Tibial nerve (tissue), 4 donors: ENCODE results near the gene MCU. TPM values are rescaled to one million over a fixed set of nuclear protein-coding genes. Genes with fewer than 3 reads are reported as not detected.
A peak's percentile ranks its signal among the peaks of the same experiment; 100 is the strongest.

Experiments
- DNase-seq, 2 donors: peaks; one replicate each; pipeline ENCODE4 v3.0.0-alpha.2; 2019; ENCODE audit warnings: low spot score in 2 of 2
- H3K27ac ChIP-seq, 4 donors: fragments of 200-600 bp; sonication (generic) in 3 of 4; one replicate each; pipeline ENCODE4 v1.5.1; 2017 to 2019; ENCODE audit warnings: mild to moderate bottlenecking in 1 of 4
- H3K27me3 ChIP-seq, 2 donors: fragments of 200-600 bp; sonication (generic) in 1 of 2; one replicate each; pipeline versions ENCODE4 v1.5.1 to v1.6.0; 2017 to 2019
- H3K36me3 ChIP-seq, 3 donors: fragments of 200-600 bp; sonication (generic); one replicate each; pipeline ENCODE4 v1.5.1; 2018 to 2019
- H3K4me1 ChIP-seq, 4 donors: fragments of 200-600 bp; sonication (generic) in 3 of 4; one replicate each; pipeline ENCODE4 v1.5.1; 2017 to 2019
- H3K4me3 ChIP-seq, 4 donors: fragments of 200-600 bp; sonication (generic) in 3 of 4; one replicate each; pipeline ENCODE4 v1.5.1; 2017 to 2019; ENCODE audit warnings: mild to moderate bottlenecking in 1 of 4, moderate library complexity in 1 of 4
- H3K9me3 ChIP-seq, 4 donors: fragments of 200-600 bp; sonication (generic) in 3 of 4; one replicate each; pipeline ENCODE4 v1.5.1; 2017 to 2019
- EP300 ChIP-seq, 2 donors: sonication (generic); formaldehyde crosslinking; IDR thresholded peaks; one replicate each; pipeline ENCODE4 v1.6.1; 2017; ENCODE audit warnings: antibody characterized with exemption in 2 of 2, mild to moderate bottlenecking in 1 of 2
- POLR2A ChIP-seq, 2 donors: fragments of 450-650 bp; IDR thresholded peaks; one replicate each; pipeline ENCODE4 v1.6.1; 2017; ENCODE audit warnings: antibody characterized with exemption in 2 of 2, mild to moderate bottlenecking in 2 of 2, moderate library complexity in 2 of 2
- WGBS, 2 donors: methylation state at CpG; one replicate each; pipeline ENCODE4 v1.1.5; 2018; 5-methylcytosine and 5-hydroxymethylcytosine counted together
- total RNA-seq, 4 donors: library from RNA; depleted of rRNA; stranded (reverse); fragments of >200 nt; gene quantifications; one replicate each; pipeline ENCODE4 v1.1.0, GENCODE V29; 2016
- TF ChIP-seq, protein P1 (sequence below), 5 experiments: fragments of 200-600 bp in 3 of 5; fragments of 450-650 bp in 2 of 5; sonication (generic) in 3 of 5; IDR thresholded peaks; one replicate each; pipeline ENCODE4 v1.5.1; 2016 to 2019; ENCODE audit warnings: antibody characterized with exemption in 5 of 5, mild to moderate bottlenecking in 3 of 5, moderate library complexity in 2 of 5

MCU gene
- total RNA-seq, 4 donors from 2014 or later = 6.7 to 16.4 (median 14.2) TPM

DNA sequence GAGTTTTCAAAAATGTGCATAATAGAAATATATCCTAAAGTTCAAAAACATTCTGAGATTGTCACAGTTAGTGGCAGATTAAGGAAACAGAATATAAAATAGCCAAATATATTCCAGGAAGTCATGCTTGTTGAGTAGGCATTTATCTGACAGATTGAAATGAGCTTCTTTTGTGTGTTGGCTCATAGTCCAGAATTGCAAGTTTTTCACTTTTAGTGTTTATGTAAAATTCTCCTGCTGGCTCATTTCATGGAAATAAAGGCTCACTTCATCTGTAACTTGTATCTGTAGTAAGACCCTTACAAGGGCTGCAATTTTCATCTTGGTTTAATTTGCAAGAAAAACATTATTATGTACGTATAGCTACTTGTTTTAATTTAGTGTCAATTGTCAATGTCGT lies 93.5 kb downstream of the MCU start:
- WGBS, 2 donors = 65 to 72% methylated on average over 2 of the region's 2 CpGs
- DNase-seq = no peak
- H3K4me1 ChIP-seq = peaks cover 0 to 30% (median 13%) of the 10 kb centered on the region in 4 donors
- H3K9me3 ChIP-seq = no peaks in the 10 kb centered on the region
- H3K27ac ChIP-seq = no peak overlapping the region
- H3K27me3 ChIP-seq = no peaks in the 10 kb centered on the region
- TF ChIP-seq, protein P1, sequence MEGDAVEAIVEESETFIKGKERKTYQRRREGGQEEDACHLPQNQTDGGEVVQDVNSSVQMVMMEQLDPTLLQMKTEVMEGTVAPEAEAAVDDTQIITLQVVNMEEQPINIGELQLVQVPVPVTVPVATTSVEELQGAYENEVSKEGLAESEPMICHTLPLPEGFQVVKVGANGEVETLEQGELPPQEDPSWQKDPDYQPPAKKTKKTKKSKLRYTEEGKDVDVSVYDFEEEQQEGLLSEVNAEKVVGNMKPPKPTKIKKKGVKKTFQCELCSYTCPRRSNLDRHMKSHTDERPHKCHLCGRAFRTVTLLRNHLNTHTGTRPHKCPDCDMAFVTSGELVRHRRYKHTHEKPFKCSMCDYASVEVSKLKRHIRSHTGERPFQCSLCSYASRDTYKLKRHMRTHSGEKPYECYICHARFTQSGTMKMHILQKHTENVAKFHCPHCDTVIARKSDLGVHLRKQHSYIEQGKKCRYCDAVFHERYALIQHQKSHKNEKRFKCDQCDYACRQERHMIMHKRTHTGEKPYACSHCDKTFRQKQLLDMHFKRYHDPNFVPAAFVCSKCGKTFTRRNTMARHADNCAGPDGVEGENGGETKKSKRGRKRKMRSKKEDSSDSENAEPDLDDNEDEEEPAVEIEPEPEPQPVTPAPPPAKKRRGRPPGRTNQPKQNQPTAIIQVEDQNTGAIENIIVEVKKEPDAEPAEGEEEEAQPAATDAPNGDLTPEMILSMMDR (IDR thresholded peaks at IDR 0.05) = no peak
- TF ChIP-seq EP300 (IDR thresholded peaks at IDR 0.05) = no peak
- no peak for TF ChIP-seq POLR2A (IDR thresholded peaks at IDR 0.05)
- H3K4me3 ChIP-seq = no peak overlapping the region
- no peaks in the 10 kb centered on the region for H3K36me3 ChIP-seq

DNA sequence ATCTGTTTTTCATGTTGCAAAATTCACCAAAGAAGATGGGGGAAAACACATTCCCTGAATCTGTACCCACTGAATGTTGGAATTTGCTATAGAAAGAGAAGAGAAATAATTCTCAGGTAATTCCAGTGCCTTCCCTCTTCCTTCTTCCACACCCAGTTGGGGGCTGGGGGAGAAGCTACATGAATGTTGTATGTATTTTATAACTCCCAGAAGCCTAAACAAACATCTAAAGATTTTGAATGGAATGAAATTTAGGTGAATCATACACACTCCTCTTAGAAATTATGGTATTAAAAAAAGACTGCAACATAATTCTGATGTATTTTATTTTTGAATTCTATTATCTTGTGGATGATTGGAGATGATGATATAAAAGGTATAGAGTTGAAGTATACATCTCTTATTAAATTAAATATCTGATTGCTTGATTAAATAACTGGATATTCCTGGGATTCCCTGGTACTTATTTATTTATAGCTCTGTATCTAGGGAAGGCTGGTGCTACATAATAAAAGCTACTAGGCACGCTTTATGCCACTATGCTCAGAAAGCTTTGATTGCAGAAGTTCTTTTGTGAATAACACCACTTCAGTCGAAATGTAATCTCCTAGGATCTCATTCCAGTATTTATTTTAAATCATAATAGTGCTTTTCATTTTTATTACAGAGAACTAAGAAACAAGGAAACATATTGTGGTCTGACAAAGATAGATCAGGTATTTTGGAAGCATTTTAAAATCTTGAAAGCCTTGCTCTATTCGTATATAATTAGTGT lies 98.5 kb downstream of the MCU start:
- TF ChIP-seq POLR2A (IDR thresholded peaks at IDR 0.05) (no peak), EP300 (IDR thresholded peaks at IDR 0.05) (no peak)
- TF ChIP-seq, protein P1 (IDR thresholded peaks at IDR 0.05) = no peak
- Histone ChIP-seq H3K27me3 (no peaks in the 10 kb centered on the region), H3K4me3 (no peak overlapping the region), H3K27ac (no peak overlapping the region), H3K36me3 (no peaks in the 10 kb centered on the region), H3K9me3 (no peaks in the 10 kb centered on the region), H3K4me1 (peaks cover 0 to 20% (median 2%) of the 10 kb centered on the region in 4 donors)
- DNase-seq = no peak
- WGBS, 2 donors = 33 to 42% methylated on average over 3 of the region's 3 CpGs

GRCh38 chr10:72792288-72792687 lies 100.3 kb downstream of the MCU start:
- DNase-seq = no peak
- H3K9me3 ChIP-seq = no peaks in the 10 kb centered on the region
- TF ChIP-seq POLR2A (IDR thresholded peaks at IDR 0.05) (no peak), EP300 (IDR thresholded peaks at IDR 0.05) (no peak)
- TF ChIP-seq, protein P1 (IDR thresholded peaks at IDR 0.05) = no peak
- H3K4me1 ChIP-seq = peaks cover 0 to 13% (median 0%) of the 10 kb centered on the region in 4 donors
- H3K36me3 ChIP-seq = no peaks in the 10 kb centered on the region
- H3K27me3 ChIP-seq = no peaks in the 10 kb centered on the region
- H3K4me3 ChIP-seq = no peak overlapping the region
- 67 to 68% methylated on average over 3 of the region's 3 CpGs for WGBS, 2 donors
- peak overlapping the region in 1 of 4 donors; percentile 1 for H3K27ac ChIP-seq

GRCh38 chr10:72793752-72794151 lies 101.8 kb downstream of the MCU start:
- DNase-seq = no peak
- no peaks in the 10 kb centered on the region for H3K27me3 ChIP-seq
- peaks cover 0 to 13% (median 0%) of the 10 kb centered on the region in 4 donors for H3K4me1 ChIP-seq
- 96 to 100% methylated on average over 1 of the region's 1 CpG for WGBS, 2 donors
- no peaks in the 10 kb centered on the region for H3K9me3 ChIP-seq
- no peak overlapping the region for H3K4me3 ChIP-seq
- H3K36me3 ChIP-seq = no peaks in the 10 kb centered on the region
- H3K27ac ChIP-seq = no peak overlapping the region
- TF ChIP-seq EP300 (IDR thresholded peaks at IDR 0.05) (no peak), POLR2A (IDR thresholded peaks at IDR 0.05) (no peak)
- TF ChIP-seq, protein P1 (IDR thresholded peaks at IDR 0.05) = no peak

DNA sequence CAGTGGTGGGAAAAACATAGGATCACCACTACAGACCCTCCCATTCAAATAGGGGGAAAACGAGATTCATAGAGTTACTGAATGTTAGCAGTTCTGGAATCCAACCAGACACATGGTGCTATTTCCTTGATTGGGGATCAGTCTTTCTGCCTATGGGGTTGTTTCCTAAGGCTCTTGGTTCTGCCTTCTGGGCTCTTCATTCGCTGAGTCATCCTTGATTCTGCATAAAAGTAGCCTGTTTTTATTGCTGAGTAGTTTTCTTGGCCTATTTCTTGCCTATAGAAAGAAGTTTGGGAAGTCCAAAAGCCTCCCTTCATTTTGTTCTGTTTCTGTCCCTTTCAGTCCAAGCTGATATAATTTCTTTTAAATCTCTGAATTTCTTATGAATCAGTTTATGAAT lies 102.3 kb downstream of the MCU start:
- H3K4me1 ChIP-seq = peaks cover 0 to 13% (median 0%) of the 10 kb centered on the region in 4 donors
- no peak overlapping the region for H3K4me3 ChIP-seq
- 84 to 91% methylated on average over 2 of the region's 2 CpGs for WGBS, 2 donors
- no peaks in the 10 kb centered on the region for H3K9me3 ChIP-seq
- H3K27me3 ChIP-seq = no peaks in the 10 kb centered on the region
- TF ChIP-seq, protein P1 (IDR thresholded peaks at IDR 0.05) = no peak
- TF ChIP-seq POLR2A (IDR thresholded peaks at IDR 0.05) (no peak), EP300 (IDR thresholded peaks at IDR 0.05) (no peak)
- DNase-seq = no peak
- H3K36me3 ChIP-seq = no peaks in the 10 kb centered on the region
- H3K27ac ChIP-seq = no peak overlapping the region
